ENCODE measurements around the gene FIBCD1. TPM values are rescaled to one million over a fixed set of nuclear protein-coding genes. Genes with fewer than 3 reads are reported as not detected.

FIBCD1 gene
- total RNA-seq, 1 donor from 2014 or later: 0.29 TPM

GRCh38 chr9:130920762-130921299, 18.2 kb downstream of the FIBCD1 start:
- no peak overlapping the region for H3K4me3 ChIP-seq (ENCODE audit: low read depth, low read length)
- TF ChIP-seq, protein P1, sequence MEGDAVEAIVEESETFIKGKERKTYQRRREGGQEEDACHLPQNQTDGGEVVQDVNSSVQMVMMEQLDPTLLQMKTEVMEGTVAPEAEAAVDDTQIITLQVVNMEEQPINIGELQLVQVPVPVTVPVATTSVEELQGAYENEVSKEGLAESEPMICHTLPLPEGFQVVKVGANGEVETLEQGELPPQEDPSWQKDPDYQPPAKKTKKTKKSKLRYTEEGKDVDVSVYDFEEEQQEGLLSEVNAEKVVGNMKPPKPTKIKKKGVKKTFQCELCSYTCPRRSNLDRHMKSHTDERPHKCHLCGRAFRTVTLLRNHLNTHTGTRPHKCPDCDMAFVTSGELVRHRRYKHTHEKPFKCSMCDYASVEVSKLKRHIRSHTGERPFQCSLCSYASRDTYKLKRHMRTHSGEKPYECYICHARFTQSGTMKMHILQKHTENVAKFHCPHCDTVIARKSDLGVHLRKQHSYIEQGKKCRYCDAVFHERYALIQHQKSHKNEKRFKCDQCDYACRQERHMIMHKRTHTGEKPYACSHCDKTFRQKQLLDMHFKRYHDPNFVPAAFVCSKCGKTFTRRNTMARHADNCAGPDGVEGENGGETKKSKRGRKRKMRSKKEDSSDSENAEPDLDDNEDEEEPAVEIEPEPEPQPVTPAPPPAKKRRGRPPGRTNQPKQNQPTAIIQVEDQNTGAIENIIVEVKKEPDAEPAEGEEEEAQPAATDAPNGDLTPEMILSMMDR (conservative IDR thresholded peaks at IDR 0.05; ENCODE audit: low read depth, low read length): no peak
- no peak for DNase-seq (ENCODE audit: low read depth)

- TF ChIP-seq, protein P1 (conservative IDR thresholded peaks at IDR 0.05; ENCODE audit: low read depth, low read length): no peak
- no peak for DNase-seq (ENCODE audit: low read depth)
These were observed 18.8 kb downstream of the FIBCD1 start for GRCh38 chr9:130920233-130920632.

DNA sequence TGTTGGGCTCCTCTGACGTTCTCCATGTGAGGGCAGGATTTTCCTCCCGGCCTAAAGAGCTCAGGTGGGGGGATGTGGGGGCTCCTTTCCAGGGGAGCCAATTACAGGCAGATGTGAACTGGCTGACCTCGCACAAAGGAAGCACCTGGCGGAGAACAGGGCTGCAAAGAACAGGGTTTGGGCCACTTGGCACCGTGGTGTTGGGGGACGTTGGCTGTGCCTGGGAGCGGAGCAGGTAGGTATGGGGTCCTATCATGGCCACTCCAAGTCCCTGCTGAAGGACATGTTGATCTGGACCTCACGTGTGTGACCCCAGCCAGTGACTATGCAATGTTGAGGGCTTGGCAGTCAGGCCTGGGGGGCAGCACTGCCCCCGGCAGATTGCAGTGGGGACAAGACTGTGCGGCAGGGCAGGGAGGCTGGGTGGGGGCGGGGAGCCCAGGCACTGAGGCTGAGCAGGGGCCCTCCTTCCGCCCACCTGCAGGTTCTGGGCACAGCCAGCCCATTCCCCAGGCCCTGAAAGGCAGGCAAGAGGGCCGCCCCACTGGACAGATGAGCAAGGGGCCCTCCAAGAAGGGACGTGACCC, 19.4 kb downstream of the FIBCD1 start:
- TF ChIP-seq, protein P1 (conservative IDR thresholded peaks at IDR 0.05; ENCODE audit: low read depth, low read length): no peak
- no peak for DNase-seq (ENCODE audit: low read depth)
- H3K4me3 ChIP-seq (ENCODE audit: low read depth, low read length): no peak overlapping the region

More at GRCh38 chr9:130920233-130920632, 18.8 kb downstream of the FIBCD1 start:
- no peak overlapping the region for H3K4me3 ChIP-seq (ENCODE audit: low read depth, low read length)

GRCh38 chr9:130918826-130919558, 20.1 kb downstream of the FIBCD1 start:
- TF ChIP-seq, protein P1 (conservative IDR thresholded peaks at IDR 0.05; ENCODE audit: low read depth, low read length): no peak
- H3K4me3 ChIP-seq (ENCODE audit: low read depth, low read length): no peak overlapping the region
- no peak for DNase-seq (ENCODE audit: low read depth)

DNA sequence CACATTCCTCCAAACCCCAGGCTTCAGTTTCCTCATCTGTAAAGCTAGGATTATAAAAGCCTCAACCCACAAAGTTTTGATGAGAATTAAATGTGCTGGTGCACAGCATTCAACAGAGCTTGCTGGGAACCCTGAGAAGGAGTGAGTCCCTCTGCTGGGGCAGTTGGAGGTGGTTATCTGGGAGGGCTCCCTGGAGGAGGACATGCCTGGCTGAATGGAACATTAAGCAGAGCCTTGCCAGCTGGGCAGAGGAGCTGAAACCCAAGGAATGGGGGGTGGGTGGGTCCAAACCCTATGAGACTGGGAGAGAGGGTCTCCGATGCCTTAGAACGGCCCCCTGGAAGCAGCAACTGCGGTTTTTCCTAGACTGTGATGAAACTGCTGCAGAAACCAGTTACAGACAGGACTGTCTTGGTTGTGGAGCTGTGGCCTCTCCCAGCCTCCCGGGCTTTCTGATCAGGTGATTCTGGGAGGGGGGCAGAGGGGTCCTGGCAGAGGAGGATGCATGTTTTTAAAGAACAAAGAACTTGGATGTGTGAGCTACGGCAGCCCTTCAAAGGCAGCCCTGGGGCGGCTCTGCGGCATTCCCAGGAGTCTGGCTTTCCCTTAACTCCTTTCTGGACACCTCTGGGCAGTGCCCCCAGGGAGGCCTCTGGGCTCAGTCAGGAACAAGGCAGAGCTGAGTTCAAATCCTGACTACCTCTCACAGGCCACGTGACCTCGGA, 20.8 kb downstream of the FIBCD1 start:
- H3K4me3 ChIP-seq (ENCODE audit: low read depth, low read length): no peak overlapping the region
- TF ChIP-seq, protein P1 (conservative IDR thresholded peaks at IDR 0.05; ENCODE audit: low read depth, low read length): no peak
- DNase-seq (ENCODE audit: low read depth): no peak

DNA sequence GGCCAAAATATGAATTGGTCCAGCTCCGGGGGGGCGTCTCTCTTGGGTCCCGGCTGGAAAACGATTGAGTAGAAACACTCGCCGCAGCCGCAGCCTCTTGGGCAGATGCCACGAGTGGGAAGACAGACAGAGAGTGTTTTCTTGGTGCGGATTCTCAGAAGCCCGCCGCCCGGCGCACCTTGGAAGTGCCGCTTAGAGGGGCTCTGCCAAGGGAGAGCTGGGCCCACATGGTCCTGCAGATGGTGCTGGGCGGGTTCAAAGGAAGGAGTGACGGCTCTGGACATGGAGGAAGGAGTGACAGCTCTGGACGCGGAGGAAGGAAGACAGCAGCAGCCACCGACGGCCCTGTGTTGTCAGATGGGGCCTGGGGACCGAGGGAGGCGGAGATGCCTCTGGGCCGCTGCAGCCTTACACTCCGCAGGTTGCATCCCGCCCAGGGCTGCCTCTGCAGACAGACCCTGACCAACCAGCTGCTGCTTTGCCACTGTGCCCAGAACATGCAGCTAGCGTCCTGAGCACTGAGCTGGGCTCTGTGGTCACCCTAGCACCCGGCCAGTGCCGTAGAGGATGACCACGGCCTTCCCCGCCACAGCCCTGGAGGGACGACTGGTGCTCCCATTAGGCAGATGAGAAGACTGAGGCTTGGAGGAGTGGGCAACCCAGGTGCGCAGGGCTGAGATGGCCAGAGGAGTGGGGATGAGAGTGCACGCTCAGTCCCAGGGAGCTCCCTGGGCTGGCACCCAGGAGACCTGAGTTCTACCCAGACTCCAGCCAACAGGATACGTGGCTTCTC, 21.7 kb downstream of the FIBCD1 start:
- no peak overlapping the region for H3K4me3 ChIP-seq (ENCODE audit: low read depth, low read length)
- TF ChIP-seq, protein P1 (conservative IDR thresholded peaks at IDR 0.05; ENCODE audit: low read depth, low read length): no peak
- no peak for DNase-seq (ENCODE audit: low read depth)
